Prostate gland (tissue), 2 donors: Measurements from ENCODE around the gene ATPAF2.

Experiments
- CTCF ChIP-seq, 4 experiments: fragments of 200-600 bp in 2 of 4; fragments of 450-650 bp in 2 of 4; sonication (generic) in 2 of 4; IDR thresholded peaks; 1 replicate in 3 of 4; 2 replicates in 1 of 4; pipeline ENCODE4 v1.5.1; 2016 to 2019; ENCODE audit warnings: antibody characterized with exemption in 4 of 4, mild to moderate bottlenecking in 2 of 4, moderate library complexity in 2 of 4
- POLR2AphosphoS5 ChIP-seq: sonication (generic); formaldehyde crosslinking; IDR thresholded peaks from one replicate; pipeline ENCODE4 v1.6.1; 2017; ENCODE audit warnings: antibody characterized with exemption

GRCh38 chr17:18028952-18029540, 9.9 kb downstream of the ATPAF2 start:
- TF ChIP-seq CTCF (IDR thresholded peaks at IDR 0.05) (no peak), POLR2AphosphoS5 (no peak)
